K562 (cell line): ENCODE data around the gene CSMD2. TPM values are rescaled to one million over a fixed set of nuclear protein-coding genes. Genes with fewer than 3 reads are reported as not detected.

Source experiments
- ATAC-seq: fragments of 200-7000 bp; cut with Tn5 transposase; 3 replicates; pipeline ENCODE4 v1.9.1; 2020; ENCODE audit warnings: moderate library complexity
- BruUV-seq: library from RNA; stranded (reverse); fragments of 400-500 nt; replicated peaks from 2 replicates; lab custom pipeline; 2021; lab: Mats Ljungman, UMichigan
- CTCF ChIA-PET: fragments of 300-600 bp; formaldehyde crosslinking; extraction: SDS; loops from one replicate; lab custom pipeline; 2021; ENCODE audit warnings: low intra/inter-chr PET ratio; lab: Yijun Ruan, JAX
- POLR2A ChIA-PET: fragments of 300-600, 350-650 bp; sonication (Branson Sonifier 250); formaldehyde crosslinking; extraction: SDS; loops from one replicate; lab custom pipeline; 2021; ENCODE audit warnings: antibody characterized with exemption, inconsistent platforms; lab: Yijun Ruan, JAX
- DNase-seq, 4 experiments: peaks; one replicate each; pipeline versions ENCODE4 v3.0.0 to v3.0.0-alpha.2; 2011 to 2018; ENCODE audit warnings: low spot score in 3 of 4, mixed read lengths in 3 of 4; ENCODE audit errors: extremely low read depth in 1 of 4
- FAIRE-seq: peaks from 2 replicates; lab custom pipeline; 2011; peaks lifted over from hg19 to GRCh38; lab: Jason Lieb, UNC
- H2AFZ ChIP-seq: 2 replicates; pipeline ENCODE4 v1.6.0; 2011; ENCODE audit warnings: low read depth, low read length, control low read depth, inconsistent platforms
- H3K27ac ChIP-seq: fragments of 200-600 bp; 3 replicates; pipeline ENCODE4 v1.8.0; 2011; ENCODE audit warnings: low read depth, mild to moderate bottlenecking, control low read depth, inconsistent platforms, low read length, moderate library complexity, mixed read lengths; ENCODE audit errors: extremely low read depth
- H3K27me3 ChIP-seq, 2 experiments: fragments of 300-600 bp in 1 of 2; 2 replicates in 1 of 2; 3 replicates in 1 of 2; pipeline versions ENCODE4 v1.6.0 to v1.8.0; 2011; ENCODE audit warnings: inconsistent platforms in 2 of 2, low read length in 2 of 2, mild to moderate bottlenecking in 1 of 2, mixed read lengths in 1 of 2, moderate library complexity in 1 of 2; ENCODE audit not compliant: control insufficient read depth in 2 of 2, insufficient read depth in 2 of 2
- H3K36me3 ChIP-seq: fragments of 300-600 bp; 3 replicates; pipeline ENCODE4 v1.8.0; 2011; ENCODE audit warnings: mild to moderate bottlenecking, low read length, inconsistent platforms; ENCODE audit not compliant: control insufficient read depth, insufficient read depth
- H3K4me1 ChIP-seq, 2 experiments: fragments of 200-600 bp in 1 of 2; replicated peaks in 1 of 2; 2 replicates in 1 of 2; 3 replicates in 1 of 2; pipeline versions ENCODE4 v1.5.1 to v1.8.0; 2011; ENCODE audit warnings: inconsistent platforms in 2 of 2, low read length in 2 of 2, mild to moderate bottlenecking in 1 of 2, mixed read lengths in 1 of 2, moderate library complexity in 1 of 2; ENCODE audit not compliant: control insufficient read depth in 2 of 2, insufficient read depth in 2 of 2
- H3K4me2 ChIP-seq: 2 replicates; pipeline ENCODE4 v1.6.1; 2011; ENCODE audit warnings: low read length, control low read depth, inconsistent platforms, mixed read lengths; ENCODE audit not compliant: insufficient read depth
- H3K4me3 ChIP-seq: fragments of 200-600 bp; sonication (generic), shearing (Covaris generic); 2 replicates; pipeline ENCODE4 v1.5.1; 2016; ENCODE audit warnings: control low read depth, inconsistent platforms
- H3K79me2 ChIP-seq: fragments of 200-600 bp; 3 replicates; pipeline ENCODE4 v1.8.0; 2011; ENCODE audit warnings: low read length, inconsistent platforms; ENCODE audit not compliant: control insufficient read depth, insufficient read depth
- H3K9ac ChIP-seq, 2 experiments: 2 replicates each; pipeline versions ENCODE4 v1.6.0 to v1.6.1; 2011; ENCODE audit warnings: low read depth in 2 of 2, low read length in 2 of 2, control low read depth in 1 of 2, inconsistent platforms in 1 of 2, mild to moderate bottlenecking in 1 of 2, mixed read lengths in 1 of 2; ENCODE audit not compliant: insufficient read depth in 1 of 2
- H3K9me1 ChIP-seq: one replicate; pipeline ENCODE4 v1.6.0; 2011; ENCODE audit warnings: inconsistent platforms, mild to moderate bottlenecking, low read length, moderate library complexity; ENCODE audit not compliant: control insufficient read depth, insufficient read depth
- H3K9me3 ChIP-seq: replicated peaks from 2 replicates; pipeline ENCODE4 v1.5.1; 2011; ENCODE audit warnings: low read depth, low read length, inconsistent platforms; ENCODE audit not compliant: control insufficient read depth, insufficient read depth
- H4K20me1 ChIP-seq: replicated peaks from 2 replicates; pipeline ENCODE4 v1.6.1; 2011; ENCODE audit warnings: low read length, inconsistent platforms, mixed read lengths; ENCODE audit not compliant: control insufficient read depth, insufficient read depth
- CBFA2T3 ChIP-seq: fragments of 450-650 bp; IDR thresholded peaks from 2 replicates; pipeline ENCODE4 v1.6.1; 2017
- CBX1 ChIP-seq: sonication (generic); IDR thresholded peaks from 2 replicates; pipeline ENCODE4 v1.6.1; 2016; ENCODE audit warnings: antibody characterized with exemption, low read depth, mild to moderate bottlenecking
- CBX8 ChIP-seq: fragments of 200-600 bp; sonication (generic); IDR thresholded peaks from 2 replicates; pipeline ENCODE4 v1.6.1; 2012; ENCODE audit warnings: borderline replicate concordance, mixed run types, low read depth, mild to moderate bottlenecking, moderate library complexity, mixed read lengths, low read length, control low read depth, inconsistent platforms; ENCODE audit not compliant: poor library complexity, severe bottlenecking; ENCODE audit errors: extremely low read depth
- DMBX1 ChIP-seq: fragments of 250-450 bp; sonication (Bioruptor Pico); IDR thresholded peaks from 2 replicates; pipeline ENCODE4 v1.8.0; 2022; ENCODE audit warnings: inconsistent platforms, mild to moderate bottlenecking, moderate library complexity, borderline replicate concordance
- E2F6 ChIP-seq, 2 experiments: IDR thresholded peaks; 2 replicates each; pipeline ENCODE4 v1.6.1; 2011; ENCODE audit warnings: borderline replicate concordance in 1 of 2, control low read depth in 1 of 2, low read depth in 1 of 2, low read length in 1 of 2, mild to moderate bottlenecking in 1 of 2, mixed read lengths in 1 of 2, moderate library complexity in 1 of 2; ENCODE audit not compliant: insufficient read depth in 1 of 2, insufficient read length in 1 of 2, poor library complexity in 1 of 2, severe bottlenecking in 1 of 2; ENCODE audit errors: extremely low read depth in 1 of 2
- EGR1 ChIP-seq: fragments of 450-650 bp; conservative IDR thresholded peaks from 2 replicates; pipeline ENCODE4 v1.6.1; 2017; ENCODE audit warnings: mild to moderate bottlenecking
- ELF2 ChIP-seq: fragments of 250-450 bp; sonication (Bioruptor Pico); IDR thresholded peaks from 2 replicates; pipeline ENCODE4 v1.5.0; 2021; ENCODE audit warnings: mild to moderate bottlenecking
- GTF2A2 ChIP-seq: IDR thresholded peaks from 2 replicates; pipeline ENCODE4 v1.6.1; 2016; ENCODE audit warnings: mild to moderate bottlenecking, missing genetic modification characterization, missing compliant biosample characterization
- NONO ChIP-seq, 2 experiments: fragments of 200-400 bp in 1 of 2; fragments of 450-650 bp in 1 of 2; formaldehyde crosslinking in 1 of 2; IDR thresholded peaks; 2 replicates each; pipeline ENCODE4 v1.6.1; 2017; ENCODE audit warnings: low read depth in 2 of 2, mild to moderate bottlenecking in 2 of 2, moderate library complexity in 2 of 2, low read length in 1 of 2
- POLR2A ChIP-seq: fragments of 450-650 bp; conservative IDR thresholded peaks from 2 replicates; pipeline ENCODE4 v1.6.1; 2016
- SLC30A9 ChIP-seq: fragments of 250-450 bp; sonication (Bioruptor Pico); IDR thresholded peaks from 2 replicates; pipeline ENCODE4 v1.8.0; 2022; ENCODE audit warnings: mild to moderate bottlenecking, moderate library complexity
- SNIP1 ChIP-seq: fragments of 450-650 bp; IDR thresholded peaks from 2 replicates; pipeline ENCODE4 v1.7.1; 2017; ENCODE audit warnings: low read depth, mild to moderate bottlenecking
- ZFP30 ChIP-seq: fragments of 250-450 bp; sonication (Bioruptor Pico); IDR thresholded peaks from 2 replicates; pipeline ENCODE4 v1.8.0; 2022; ENCODE audit warnings: moderate library complexity, mild to moderate bottlenecking, inconsistent platforms, borderline replicate concordance
- ZNF3 ChIP-seq: fragments of 250-450 bp; sonication (Bioruptor Pico); IDR thresholded peaks from 2 replicates; pipeline ENCODE4 v1.5.0; 2021; ENCODE audit warnings: mild to moderate bottlenecking, moderate library complexity
- ZNF408 ChIP-seq: fragments of 250-450 bp; sonication (Bioruptor Pico); IDR thresholded peaks from 2 replicates; pipeline ENCODE4 v1.4.0; 2020; ENCODE audit warnings: low read depth, mild to moderate bottlenecking, moderate library complexity
- ZNF76 ChIP-seq: fragments of 250-450 bp; sonication (Bioruptor Pico); IDR thresholded peaks from 2 replicates; pipeline ENCODE4 v1.4.0; 2020; ENCODE audit warnings: mild to moderate bottlenecking, moderate library complexity, borderline replicate concordance
- ZNF764 ChIP-seq: fragments of 250-450 bp; sonication (Bioruptor Pico); IDR thresholded peaks from 2 replicates; pipeline ENCODE4 v1.4.0; 2020; ENCODE audit warnings: low read depth, mild to moderate bottlenecking, moderate library complexity
- WGBS: fragments of 100-300 bp; shearing (Covaris generic); methylation state at CpG from one replicate; pipeline ENCODE4 v1.1.6; 2016; ENCODE audit warnings: low coverage, mixed read lengths; ENCODE audit not compliant: insufficient coverage; ENCODE audit errors: missing lambda C conversion rate; 5-methylcytosine and 5-hydroxymethylcytosine counted together
- in situ Hi-C: fragments of 300-500 bp; cut with MboI; formaldehyde crosslinking; loops from 4 replicates; pipeline ENCODE4 v1.15.0; 2018; ENCODE audit warnings: inconsistent platforms, mixed read lengths
- intact Hi-C: fragments of 100-400 bp; cut with micrococcal nuclease; formaldehyde crosslinking; loops from 2 replicates; pipeline ENCODE4 v1.14.2; 2022
- polyA plus RNA-seq, 8 experiments: library from polyadenylated mRNA; depleted of rRNA in 4 of 8; stranded (reverse) in 5 of 8; unstranded in 3 of 8; fragments of >200 nt; fragmentation: Nextera tagmentation in 2 of 8; fragmentation: Illumina TruSeq in 1 of 8; extraction: Ambion mirVana in 2 of 8; extraction: Trizol in 1 of 8; gene quantifications; 2 replicates each; pipeline versions ENCODE4 v1.2.1 to v1.2.3, GENCODE V29; 2011 to 2014; ENCODE audit warnings: inconsistent platforms in 1 of 8, missing spikeins in 1 of 8
- total RNA-seq, 7 experiments: library from RNA; depleted of rRNA in 6 of 7; stranded (reverse); fragments of >200 nt in 6 of 7; fragmentation: Illumina TruSeq in 2 of 7; extraction: Trizol in 2 of 7; gene quantifications; 2 replicates each; pipeline versions ENCODE4 v1.2.1 to v1.2.3, GENCODE V29; 2011 to 2021; ENCODE audit warnings: low replicate concordance in 1 of 7
- TF ChIP-seq, protein P1 (sequence below): IDR thresholded peaks from 2 replicates; pipeline ENCODE4 v1.6.1; 2012; ENCODE audit warnings: low read depth, low read length, improper control_type of control experiment, borderline replicate concordance

The CSMD2 gene
- total and polyA plus RNA-seq, 9 of the 15 experiments (the other 6 are each of a cell fraction or from before 2014, with no cell fraction given), result not detected

DNA sequence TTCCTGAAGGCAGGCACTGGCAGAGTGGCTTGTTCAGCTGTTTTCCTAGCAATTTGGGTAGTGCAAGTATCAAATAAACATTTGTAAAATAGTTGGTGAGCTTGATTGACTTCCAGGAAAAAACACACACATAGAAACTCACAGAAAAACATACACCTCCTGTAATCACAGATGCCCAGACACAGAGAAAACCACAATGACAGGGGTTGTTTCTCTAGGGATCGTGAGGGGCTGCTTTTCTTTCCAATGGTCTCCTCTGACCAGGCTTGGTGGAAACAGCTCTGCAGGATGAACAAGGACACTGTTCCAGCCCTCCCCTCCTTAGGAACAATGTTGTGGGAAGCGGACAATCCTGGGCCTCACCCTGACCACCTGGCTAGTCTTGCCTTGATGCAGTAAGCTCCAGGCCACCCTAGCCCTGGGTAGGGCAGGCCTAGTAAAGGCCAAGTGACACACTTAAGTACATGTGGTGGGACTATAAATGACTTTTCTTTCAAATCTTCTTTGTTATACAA lies 443.7 kb downstream of the CSMD2 start:
- Histone ChIP-seq H3K27ac (no peak overlapping the region), H3K9ac (no peak overlapping the region), H3K36me3 (no peaks in the 10 kb centered on the region), H3K4me3 (no peak overlapping the region), H4K20me1 (no peaks in the 10 kb centered on the region), H3K9me3 (no peaks in the 10 kb centered on the region), H3K79me2 (no peaks in the 10 kb centered on the region), H3K4me1 (no peaks in the 10 kb centered on the region), H3K27me3 (peaks cover 0 to 7% of the 10 kb centered on the region in 2 experiments; a peak in 2 of 5 replicates), H2AFZ (no peak overlapping the region), H3K4me2 (no peak overlapping the region), H3K9me1 (no peaks in the 10 kb centered on the region)
- BruUV-seq, result no TSS peak
- in situ Hi-C loops, result no loop called here
- intact Hi-C loops, result no loop called here
- ATAC-seq (no peak), DNase-seq (no peak), FAIRE-seq (no peak)
- ChIA-PET CTCF (no interaction called here), POLR2A (no interaction called here)
- TF ChIP-seq CBX1 (no peak), CBX8 (no peak), ZNF408 (CRISPR knock-in tag) (no peak), ZFP30 (no peak), POLR2A (no peak), E2F6 (IDR thresholded peaks at IDR 0.05; ENCODE audit: borderline replicate concordance in 1 of 2, extremely low read depth in 1 of 2, insufficient read depth in 1 of 2, insufficient read length in 1 of 2, low read depth in 1 of 2, low read length in 1 of 2, poor library complexity in 1 of 2, severe bottlenecking in 1 of 2) (no peak), ZNF76 (no peak), ELF2 (CRISPR knock-in tag) (no peak), NONO (IDR thresholded peaks at IDR 0.05; ENCODE audit: low read depth in 2 of 2, low read length in 1 of 2) (no peak), SNIP1 (no peak), EGR1 (no peak), GTF2A2 (tag) (no peak), SLC30A9 (CRISPR knock-in tag) (no peak), CBFA2T3 (no peak), DMBX1 (no peak), ZNF764 (CRISPR knock-in tag) (no peak), ZNF3 (CRISPR knock-in tag) (no peak)
- TF ChIP-seq, protein P1, sequence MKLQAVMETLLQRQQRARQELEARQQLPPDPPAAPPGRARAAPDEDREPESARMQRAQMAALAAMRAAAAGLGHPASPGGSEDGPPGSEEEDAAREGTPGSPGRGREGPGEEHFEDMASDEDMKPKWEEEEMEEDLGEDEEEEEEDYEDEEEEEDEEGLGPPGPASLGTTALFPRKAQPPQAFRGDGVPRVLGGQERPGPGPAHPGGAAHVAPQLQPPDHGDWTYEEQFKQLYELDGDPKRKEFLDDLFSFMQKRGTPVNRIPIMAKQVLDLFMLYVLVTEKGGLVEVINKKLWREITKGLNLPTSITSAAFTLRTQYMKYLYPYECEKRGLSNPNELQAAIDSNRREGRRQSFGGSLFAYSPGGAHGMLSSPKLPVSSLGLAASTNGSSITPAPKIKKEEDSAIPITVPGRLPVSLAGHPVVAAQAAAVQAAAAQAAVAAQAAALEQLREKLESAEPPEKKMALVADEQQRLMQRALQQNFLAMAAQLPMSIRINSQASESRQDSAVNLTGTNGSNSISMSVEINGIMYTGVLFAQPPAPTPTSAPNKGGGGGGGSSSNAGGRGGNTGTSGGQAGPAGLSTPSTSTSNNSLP, result no peak
- WGBS, result 4% methylated on average over 2 of the region's 2 CpGs
